ENCODE data around the gene KCNK18.
"Not testable (repeated sequence)": the region's sequence is repeated elsewhere in the genome, so short reads cannot be mapped to it uniquely, and the experiment has no call there.

Gene KCNK18

GRCh38 chr10:117170244-117170643 is 27.0 kb upstream of the KCNK18 start:
- no peak for DNase-seq (ENCODE audit: low spot score)

GRCh38 chr10:117174439-117175214 is 22.7 kb upstream of the KCNK18 start:
- peak; percentile 86 for DNase-seq (ENCODE audit: low spot score)

GRCh38 chr10:117175215-117175900 is 21.9 kb upstream of the KCNK18 start:
- DNase-seq (ENCODE audit: low spot score): no peak

GRCh38 chr10:117175901-117176534 is 21.3 kb upstream of the KCNK18 start:
- DNase-seq (ENCODE audit: low spot score): peak; percentile 88

- DNase-seq (ENCODE audit: low spot score): no peak
These were observed 19.1 kb upstream of the KCNK18 start for GRCh38 chr10:117178190-117178589.

- no peak for DNase-seq (ENCODE audit: low spot score)
These were observed 13.0 kb upstream of the KCNK18 start for GRCh38 chr10:117184296-117184695.

GRCh38 chr10:117184821-117185220 is 12.5 kb upstream of the KCNK18 start:
- DNase-seq (ENCODE audit: low spot score): no peak

GRCh38 chr10:117185817-117186216 is 11.5 kb upstream of the KCNK18 start:
- DNase-seq (ENCODE audit: low spot score): not testable (repeated sequence)

GRCh38 chr10:117186832-117187615 is 10.3 kb upstream of the KCNK18 start:
- DNase-seq (ENCODE audit: low spot score): no peak

GRCh38 chr10:117188371-117188770 is 8.9 kb upstream of the KCNK18 start:
- DNase-seq (ENCODE audit: low spot score): peak; percentile 52

- DNase-seq (ENCODE audit: low spot score): no peak
These were observed 7.7 kb upstream of the KCNK18 start for GRCh38 chr10:117189557-117189956.

- no peak for DNase-seq (ENCODE audit: low spot score)
These were observed 799 bp downstream of the KCNK18 start for GRCh38 chr10:117198088-117198487.

- no peak for DNase-seq (ENCODE audit: low spot score)
These were observed 4.5 kb downstream of the KCNK18 start for GRCh38 chr10:117201826-117202225.

- DNase-seq (ENCODE audit: low spot score): no peak
These were observed 7.0 kb downstream of the KCNK18 start for GRCh38 chr10:117204316-117204715.

- DNase-seq (ENCODE audit: low spot score): no peak
These were observed 14.9 kb downstream of the KCNK18 start for GRCh38 chr10:117212176-117212575.

GRCh38 chr10:117214401-117214800 is 17.1 kb downstream of the KCNK18 start:
- no peak for DNase-seq (ENCODE audit: low spot score)

GRCh38 chr10:117215079-117215478 is 17.8 kb downstream of the KCNK18 start:
- DNase-seq (ENCODE audit: low spot score): no peak

GRCh38 chr10:117216028-117216427 is 18.7 kb downstream of the KCNK18 start:
- DNase-seq (ENCODE audit: low spot score): no peak

GRCh38 chr10:117216611-117217195 is 19.4 kb downstream of the KCNK18 start:
- DNase-seq (ENCODE audit: low spot score): peak; percentile 74

- no peak for DNase-seq (ENCODE audit: low spot score)
These were observed 20.0 kb downstream of the KCNK18 start for GRCh38 chr10:117217196-117217761.

GRCh38 chr10:117218654-117219053 is 21.4 kb downstream of the KCNK18 start:
- DNase-seq (ENCODE audit: low spot score): peak; percentile 21

Measured in Ammon's horn (tissue), 1 donor.